HG03432 (cell line): ENCODE data around the gene MYH4.

Source experiments
- ATAC-seq: cut with Tn5 transposase; IDR thresholded peaks from one replicate; pipeline ENCODE4 v1.9.1; 2021; ENCODE audit warnings: mild to moderate bottlenecking, moderate library complexity; ENCODE audit not compliant: unreplicated experiment

Gene MYH4

GRCh38 chr17:10421900-10422542 is 47.3 kb downstream of the MYH4 start, which contains the start of gene MYH8:
Gene MYH8, minus strand, starts transcription at chr17:10421950. Its CDS starts 1,723 bp downstream, at chr17:10420227.
- ATAC-seq, result no peak

GRCh38 chr17:10421211-10421610 is 48.1 kb downstream of the MYH4 start:
- no peak for ATAC-seq

DNA sequence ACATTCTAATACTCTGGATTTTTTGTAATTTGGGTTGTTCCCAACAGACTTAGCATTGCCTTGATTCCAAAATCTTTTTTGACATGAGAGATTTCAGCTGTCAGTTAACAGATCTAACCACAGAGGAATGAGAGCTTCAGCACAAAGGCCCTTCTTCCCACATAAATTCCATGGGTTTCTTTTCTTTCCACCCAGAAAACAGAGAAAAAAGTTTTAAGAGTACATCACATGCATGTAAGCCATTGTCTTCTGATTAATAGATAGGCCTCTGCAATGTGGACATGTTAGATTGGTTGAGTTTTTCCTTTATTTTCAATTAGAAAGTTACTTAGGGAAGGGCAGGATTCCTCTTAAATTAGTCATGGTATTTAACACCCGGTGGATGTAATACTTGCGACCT is 48.5 kb downstream of the MYH4 start:
- no peak for ATAC-seq

- no peak for ATAC-seq
Observed at GRCh38 chr17:10417431-10417830, 51.9 kb downstream of the MYH4 start.

- ATAC-seq, result no peak
Observed at GRCh38 chr17:10415161-10415560, 54.2 kb downstream of the MYH4 start.

DNA sequence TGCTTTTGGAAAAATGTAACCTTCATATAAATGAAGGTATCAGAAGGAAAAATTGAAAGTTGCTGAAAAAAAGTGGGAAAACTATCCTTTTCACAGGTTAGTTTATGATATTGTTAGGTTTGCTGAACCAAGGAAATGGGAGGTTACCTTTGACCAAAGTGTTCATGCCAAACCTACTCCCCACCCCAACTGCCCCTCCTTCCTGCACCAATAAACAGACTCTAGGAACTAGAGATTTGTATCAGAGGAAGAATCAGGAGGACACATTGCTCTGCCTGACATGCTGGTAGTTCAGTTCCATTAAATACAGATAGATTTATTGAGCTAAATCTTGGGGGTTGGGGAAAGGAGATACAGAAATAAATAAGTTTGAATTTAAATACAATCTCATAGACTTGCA is 65.8 kb downstream of the MYH4 start:
- no peak for ATAC-seq

DNA sequence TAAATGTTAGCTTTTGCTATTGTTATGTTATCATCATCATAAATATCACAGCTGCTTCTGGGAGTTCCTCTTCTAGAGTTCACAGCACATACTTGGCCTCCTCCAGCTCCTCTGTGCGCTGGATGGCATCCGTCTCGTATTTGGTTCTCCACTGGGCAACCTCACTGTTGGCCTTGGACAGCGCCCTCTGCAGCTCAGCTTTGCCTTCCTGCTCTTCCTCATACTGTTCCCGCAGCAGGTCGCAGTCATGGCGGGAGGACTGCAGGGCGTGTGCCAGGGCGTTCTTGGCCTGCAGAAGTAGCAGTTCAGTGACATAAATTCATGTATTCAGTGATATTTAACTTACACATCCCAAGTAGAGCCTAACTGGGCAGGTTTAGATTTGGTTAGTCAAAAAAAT is 71.0 kb downstream of the MYH4 start:
- ATAC-seq, result no peak

- ATAC-seq, result no peak
Observed at GRCh38 chr17:10396524-10397163, 72.7 kb downstream of the MYH4 start.

- ATAC-seq, result peak; percentile 88
Observed at GRCh38 chr17:10394201-10394887, 75.0 kb downstream of the MYH4 start.
